HEK293T (cell line): ENCODE data around the gene IGSF9B.

Source experiments
- CTCF ChIA-PET: fragments of 350-600 bp; formaldehyde crosslinking; extraction: SDS; loops from one replicate; lab custom pipeline; 2021; ENCODE audit warnings: antibody characterized with exemption, inconsistent platforms; lab: Yijun Ruan, JAX
- POLR2A ChIA-PET: fragments of 350-600 bp; formaldehyde crosslinking; extraction: SDS; loops from one replicate; lab custom pipeline; 2020; ENCODE audit warnings: antibody characterized with exemption, inconsistent platforms; lab: Yijun Ruan, JAX
- DNase-seq: peaks from one replicate; pipeline ENCODE4 v3.0.0; 2012; ENCODE audit warnings: mixed read lengths; ENCODE audit errors: extremely low spot score
- ARNT ChIP-seq: fragments of 450-650 bp; IDR thresholded peaks from 2 replicates; pipeline ENCODE4 v1.6.1; 2017; ENCODE audit warnings: mild to moderate bottlenecking
- BHLHE40 ChIP-seq: fragments of 450-650 bp; IDR thresholded peaks from 2 replicates; pipeline ENCODE4 v1.6.1; 2016; ENCODE audit warnings: mild to moderate bottlenecking, moderate library complexity, borderline replicate concordance
- CTBP1 ChIP-seq: fragments of 450-650 bp; IDR thresholded peaks from 2 replicates; pipeline ENCODE4 v1.6.1; 2016; ENCODE audit warnings: borderline replicate concordance
- ELF4 ChIP-seq: fragments of 450-650 bp; IDR thresholded peaks from 2 replicates; pipeline ENCODE4 v1.6.1; 2017; ENCODE audit warnings: antibody characterized with exemption
- FOXA1 ChIP-seq: fragments of 450-650 bp; IDR thresholded peaks from 2 replicates; pipeline ENCODE4 v1.6.1; 2016; ENCODE audit warnings: mild to moderate bottlenecking
- FOXK2 ChIP-seq: fragments of 450-650 bp; IDR thresholded peaks from 2 replicates; pipeline ENCODE4 v1.6.1; 2016; ENCODE audit warnings: mild to moderate bottlenecking
- FOXM1 ChIP-seq: fragments of 450-650 bp; IDR thresholded peaks from 2 replicates; pipeline ENCODE4 v1.6.1; 2017; ENCODE audit warnings: mild to moderate bottlenecking, borderline replicate concordance
- HDGF ChIP-seq: fragments of 450-650 bp; IDR thresholded peaks from 2 replicates; pipeline ENCODE4 v1.6.1; 2017; ENCODE audit warnings: antibody characterized with exemption, borderline replicate concordance
- L3MBTL2 ChIP-seq: fragments of 450-650 bp; conservative IDR thresholded peaks from 2 replicates; pipeline ENCODE4 v1.6.1; 2016; ENCODE audit warnings: mild to moderate bottlenecking
- LEF1 ChIP-seq: fragments of 450-650 bp; IDR thresholded peaks from 2 replicates; pipeline ENCODE4 v1.6.1; 2017; ENCODE audit warnings: mild to moderate bottlenecking, borderline replicate concordance
- NFRKB ChIP-seq: fragments of 450-650 bp; IDR thresholded peaks from 2 replicates; pipeline ENCODE4 v1.6.1; 2016; ENCODE audit warnings: mild to moderate bottlenecking, moderate library complexity
- PKNOX1 ChIP-seq: fragments of 450-650 bp; IDR thresholded peaks from 2 replicates; pipeline ENCODE4 v1.6.1; 2016
- SP1 ChIP-seq: fragments of 450-650 bp; IDR thresholded peaks from 2 replicates; pipeline ENCODE4 v1.6.1; 2017
- SUZ12 ChIP-seq: fragments of 450-650 bp; IDR thresholded peaks from 2 replicates; pipeline ENCODE4 v1.6.1; 2016; ENCODE audit warnings: mild to moderate bottlenecking
- TARDBP ChIP-seq: fragments of 450-650 bp; IDR thresholded peaks from 2 replicates; pipeline ENCODE4 v1.6.1; 2016
- ZNF384 ChIP-seq: fragments of 450-650 bp; IDR thresholded peaks from 2 replicates; pipeline ENCODE4 v1.6.1; 2016

IGSF9B gene

GRCh38 chr11:133913761-133914160, 43.0 kb downstream of the IGSF9B start:
- no peak for DNase-seq
- ChIA-PET CTCF (no interaction called here), POLR2A (interaction anchor here (0.6 kb wide), 1 partner anchor 157 kb away, joined by 3 read pairs; no protein-coding TSS in a partner anchor)
- TF ChIP-seq SUZ12 (no peak), NFRKB (no peak), L3MBTL2 (no peak), CTBP1 (no peak), ZNF384 (no peak), TARDBP (no peak), BHLHE40 (no peak), SP1 (no peak), HDGF (no peak), FOXK2 (no peak), ELF4 (no peak), LEF1 (no peak), FOXA1 (no peak)

GRCh38 chr11:133911171-133911570, 45.6 kb downstream of the IGSF9B start:
- ChIA-PET CTCF (no interaction called here), POLR2A (no interaction called here)
- peak; percentile 30 for DNase-seq
- TF ChIP-seq NFRKB, result no peak
- no peak for TF ChIP-seq LEF1
- TF ChIP-seq SP1, result no peak
- TF ChIP-seq L3MBTL2, result no peak
- TF ChIP-seq HDGF, result no peak
- TF ChIP-seq ZNF384, result no peak
- TF ChIP-seq FOXA1, result no peak
- TF ChIP-seq SUZ12, result no peak
- TF ChIP-seq FOXK2, result no peak
- no peak for TF ChIP-seq FOXM1
- no peak for TF ChIP-seq BHLHE40
- no peak for TF ChIP-seq ARNT
- no peak for TF ChIP-seq TARDBP

GRCh38 chr11:133910101-133910500, 46.7 kb downstream of the IGSF9B start:
- ChIA-PET CTCF (no interaction called here), POLR2A (no interaction called here)
- no peak for TF ChIP-seq HDGF
- DNase-seq, result no peak

- POLR2A ChIA-PET, result no interaction called here
- TF ChIP-seq ZNF384 (no peak), FOXA1 (no peak), SP1 (no peak)
- no peak for DNase-seq
- CTCF ChIA-PET, result no interaction called here
These were observed 47.9 kb downstream of the IGSF9B start for GRCh38 chr11:133908827-133909226.

DNA sequence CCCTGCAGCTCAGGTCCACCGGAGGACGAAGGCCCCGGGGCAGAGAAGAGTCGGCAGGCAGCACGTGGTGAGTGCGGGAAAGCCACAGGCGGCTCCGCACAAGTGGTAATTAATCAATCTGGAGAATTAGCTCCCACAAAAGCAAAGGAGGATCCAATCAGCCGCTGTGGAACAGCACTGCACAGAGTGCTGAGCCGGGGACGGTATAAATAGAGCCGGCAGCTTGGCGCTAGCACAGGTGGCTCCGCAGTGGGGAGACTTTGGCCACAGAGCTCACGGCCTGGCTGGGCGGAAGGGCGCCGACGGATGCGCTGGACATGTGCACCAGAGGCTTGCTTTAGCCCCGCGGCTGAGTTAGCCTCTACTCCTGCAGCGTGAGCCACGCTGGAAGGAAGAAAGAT, 48.9 kb downstream of the IGSF9B start:
- ChIA-PET CTCF (no interaction called here), POLR2A (no interaction called here)
- DNase-seq, result no peak
- TF ChIP-seq PKNOX1 (no peak), CTBP1 (no peak), ELF4 (no peak), FOXM1 (no peak), ARNT (no peak), LEF1 (no peak), SP1 (no peak), TARDBP (no peak)

DNA sequence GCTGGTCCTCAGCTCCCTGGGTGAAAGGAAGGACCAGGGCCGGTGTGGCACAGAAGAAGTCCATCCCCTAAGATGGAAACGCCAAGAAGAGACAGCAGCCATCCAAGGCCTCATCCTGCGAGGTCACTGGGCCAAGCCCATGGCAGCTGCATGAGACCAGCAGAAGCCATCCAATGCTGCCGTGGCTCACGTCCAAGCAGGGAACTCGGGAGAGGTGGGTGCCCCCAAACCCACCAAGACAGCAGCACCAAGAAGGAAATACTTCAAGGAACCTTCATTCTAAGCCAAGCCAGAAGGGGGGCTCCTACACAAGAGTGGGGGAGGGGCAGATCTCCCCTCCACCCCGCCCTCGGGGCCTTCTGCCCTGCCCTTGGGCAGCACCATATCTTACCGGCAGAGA, 49.6 kb downstream of the IGSF9B start:
- DNase-seq, result no peak
- CTCF ChIA-PET, result no interaction called here
- TF ChIP-seq SUZ12 (no peak), ELF4 (no peak), ARNT (no peak), CTBP1 (no peak), BHLHE40 (no peak), SP1 (no peak), NFRKB (no peak)
- POLR2A ChIA-PET, result no interaction called here

GRCh38 chr11:133906746-133907145, 50.0 kb downstream of the IGSF9B start:
- CTCF ChIA-PET, result no interaction called here
- no peak for DNase-seq
- TF ChIP-seq CTBP1, result no peak
- TF ChIP-seq L3MBTL2, result no peak
- no peak for TF ChIP-seq ELF4
- no peak for TF ChIP-seq FOXM1
- TF ChIP-seq FOXK2, result no peak
- no peak for TF ChIP-seq NFRKB
- TF ChIP-seq SUZ12, result no peak
- TF ChIP-seq LEF1, result no peak
- TF ChIP-seq FOXA1, result no peak
- TF ChIP-seq TARDBP, result no peak
- no peak for TF ChIP-seq HDGF
- TF ChIP-seq ZNF384, result no peak
- TF ChIP-seq SP1, result no peak
- TF ChIP-seq ARNT, result no peak
- TF ChIP-seq PKNOX1, result no peak
- no peak for TF ChIP-seq BHLHE40
- POLR2A ChIA-PET, result no interaction called here

GRCh38 chr11:133906241-133906640, 50.5 kb downstream of the IGSF9B start:
- TF ChIP-seq CTBP1, result no peak
- TF ChIP-seq SP1, result no peak
- no peak for TF ChIP-seq BHLHE40
- TF ChIP-seq FOXA1, result no peak
- no peak for DNase-seq
- ChIA-PET CTCF (no interaction called here), POLR2A (no interaction called here)
